H1 (cell line): ENCODE data around the gene HYDIN. TPM values are rescaled to one million over a fixed set of nuclear protein-coding genes. Genes with fewer than 3 reads are reported as not detected.

Experiments
- ATF2 ChIP-seq: IDR thresholded peaks from 2 replicates; pipeline ENCODE4 v1.6.1; 2012; ENCODE audit warnings: low read length, inconsistent platforms
- BCL11A ChIP-seq, 2 experiments: IDR thresholded peaks; one replicate each; pipeline ENCODE4 v1.6.1; 2011; ENCODE audit warnings: low read depth in 2 of 2, low read length in 2 of 2, mild to moderate bottlenecking in 2 of 2
- CBX5 ChIP-seq: fragments of 300-800, 300-1000 bp; sonication (generic); IDR thresholded peaks from 2 replicates; pipeline ENCODE4 v1.7.1; 2016; ENCODE audit warnings: antibody characterized with exemption, low read length, low read depth
- CEBPB ChIP-seq: IDR thresholded peaks from 2 replicates; pipeline ENCODE4 v1.6.1; 2012; ENCODE audit warnings: low read depth, low read length
- EZH2 ChIP-seq: fragments of 200-600 bp; sonication (generic); IDR thresholded peaks from 2 replicates; pipeline ENCODE4 v1.7.1; 2012; ENCODE audit warnings: low read depth, mild to moderate bottlenecking, moderate library complexity, low read length, inconsistent platforms; ENCODE audit not compliant: severe bottlenecking
- GTF2F1 ChIP-seq: IDR thresholded peaks from 2 replicates; pipeline ENCODE4 v1.6.1; 2012; ENCODE audit warnings: low read depth, low read length, improper control_type of control experiment, borderline replicate concordance
- MAX ChIP-seq: IDR thresholded peaks from 2 replicates; pipeline ENCODE4 v1.6.1; 2012; ENCODE audit warnings: inconsistent platforms
- NRF1 ChIP-seq: IDR thresholded peaks from 2 replicates; pipeline ENCODE4 v1.6.1; 2011; ENCODE audit warnings: mild to moderate bottlenecking, low read depth, low read length, improper control_type of control experiment
- POU5F1 ChIP-seq: IDR thresholded peaks from 2 replicates; pipeline ENCODE4 v1.6.1; 2011; ENCODE audit warnings: low read depth, mild to moderate bottlenecking, low read length, moderate library complexity
- RBBP5 ChIP-seq: IDR thresholded peaks from 2 replicates; pipeline ENCODE4 v1.7.1; 2012; ENCODE audit warnings: low read depth, mild to moderate bottlenecking, inconsistent platforms, low read length, moderate library complexity, borderline replicate concordance
- SIN3A ChIP-seq, 2 experiments: IDR thresholded peaks in 1 of 2; conservative IDR thresholded peaks in 1 of 2; 2 replicates each; pipeline ENCODE4 v1.6.1; 2011 to 2012; ENCODE audit warnings: low read length in 2 of 2, improper control_type of control experiment in 1 of 2, low read depth in 1 of 2, mild to moderate bottlenecking in 1 of 2
- SIX5 ChIP-seq: IDR thresholded peaks from 2 replicates; pipeline ENCODE4 v1.6.1; 2011; ENCODE audit warnings: mild to moderate bottlenecking, low read depth, low read length
- SRF ChIP-seq: IDR thresholded peaks from 2 replicates; pipeline ENCODE4 v1.6.1; 2011; ENCODE audit warnings: mild to moderate bottlenecking, low read depth, low read length, moderate library complexity
- SUZ12 ChIP-seq: fragments of 200-600 bp; sonication (generic); IDR thresholded peaks from 2 replicates; pipeline ENCODE4 v1.6.1; 2012; ENCODE audit warnings: mild to moderate bottlenecking, inconsistent platforms, low read length, moderate library complexity, mixed read lengths
- TCF12 ChIP-seq: IDR thresholded peaks from 2 replicates; pipeline ENCODE4 v1.6.1; 2011; ENCODE audit warnings: low read depth, mild to moderate bottlenecking, low read length
- TEAD4 ChIP-seq: IDR thresholded peaks from 2 replicates; pipeline ENCODE4 v1.6.1; 2012; ENCODE audit warnings: low read depth, low read length, inconsistent platforms, mixed read lengths
- polyA plus RNA-seq, 7 experiments: library from polyadenylated mRNA; depleted of rRNA in 3 of 7; stranded (reverse) in 5 of 7; unstranded in 2 of 7; fragments of >200 nt in 5 of 7; fragments of 200-250 nt in 2 of 7; gene quantifications; 1 replicate in 5 of 7; 2 replicates in 1 of 7; 4 replicates in 1 of 7; pipeline versions ENCODE4 v1.2.1 to v1.2.3, GENCODE V29; 2011 to 2013; ENCODE audit warnings: missing spikeins in 2 of 7, mixed read lengths in 2 of 7
- total RNA-seq: library from RNA; stranded (reverse); fragmentation: NEBNext Ultra II Directional; extraction: Animal tissue kit (Norgen Biotek cat#: 25700); gene quantifications from 2 replicates; pipeline ENCODE4 v1.2.1, GENCODE V29; 2021
- TF ChIP-seq, protein P1 (sequence below): IDR thresholded peaks from 2 replicates; pipeline ENCODE4 v1.6.1; 2011; ENCODE audit warnings: low read depth, mild to moderate bottlenecking, low read length; ENCODE audit not compliant: insufficient read depth
- TF ChIP-seq, protein P2 (sequence below), 3 experiments: IDR thresholded peaks; 1 replicate in 2 of 3; 2 replicates in 1 of 3; pipeline versions ENCODE4 v1.5.1 to v1.6.1; 2011; ENCODE audit warnings: low read length in 3 of 3, mild to moderate bottlenecking in 3 of 3, inconsistent platforms in 2 of 3, low read depth in 1 of 3, moderate library complexity in 1 of 3; ENCODE audit not compliant: insufficient read depth in 1 of 3; ENCODE audit errors: control extremely low read depth in 1 of 3

The HYDIN gene
- total and polyA plus RNA-seq, 2 of the 8 experiments (the other 6 are each of a cell fraction or from before 2014, with no cell fraction given): 1.1 to 1.8 TPM

- no peak for TF ChIP-seq SUZ12
- no peak for TF ChIP-seq SRF
- TF ChIP-seq SIN3A (conservative IDR thresholded peaks at IDR 0.05 in 1 of 2, IDR thresholded peaks at IDR 0.05 in 1 of 2; ENCODE audit: low read depth in 1 of 2, low read length in 2 of 2): peak; percentile 90 to 99; a peak in 3 of 4 replicates
- TF ChIP-seq TCF12: no peak
- no peak for TF ChIP-seq GTF2F1
- no peak for TF ChIP-seq BCL11A (IDR thresholded peaks at IDR 0.05; ENCODE audit: low read depth in 2 of 2, low read length in 2 of 2)
- peak; percentile 84; the same call in 1 of the 2 replicates for TF ChIP-seq RBBP5
- TF ChIP-seq POU5F1: no peak
- TF ChIP-seq, protein P1, sequence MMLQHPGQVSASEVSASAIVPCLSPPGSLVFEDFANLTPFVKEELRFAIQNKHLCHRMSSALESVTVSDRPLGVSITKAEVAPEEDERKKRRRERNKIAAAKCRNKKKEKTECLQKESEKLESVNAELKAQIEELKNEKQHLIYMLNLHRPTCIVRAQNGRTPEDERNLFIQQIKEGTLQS: no peak
- TF ChIP-seq TEAD4: peak; percentile 29
- TF ChIP-seq CBX5: no peak
- TF ChIP-seq MAX: peak; percentile 88
- no peak for TF ChIP-seq NRF1
- TF ChIP-seq ATF2: no peak
- TF ChIP-seq, protein P2, sequence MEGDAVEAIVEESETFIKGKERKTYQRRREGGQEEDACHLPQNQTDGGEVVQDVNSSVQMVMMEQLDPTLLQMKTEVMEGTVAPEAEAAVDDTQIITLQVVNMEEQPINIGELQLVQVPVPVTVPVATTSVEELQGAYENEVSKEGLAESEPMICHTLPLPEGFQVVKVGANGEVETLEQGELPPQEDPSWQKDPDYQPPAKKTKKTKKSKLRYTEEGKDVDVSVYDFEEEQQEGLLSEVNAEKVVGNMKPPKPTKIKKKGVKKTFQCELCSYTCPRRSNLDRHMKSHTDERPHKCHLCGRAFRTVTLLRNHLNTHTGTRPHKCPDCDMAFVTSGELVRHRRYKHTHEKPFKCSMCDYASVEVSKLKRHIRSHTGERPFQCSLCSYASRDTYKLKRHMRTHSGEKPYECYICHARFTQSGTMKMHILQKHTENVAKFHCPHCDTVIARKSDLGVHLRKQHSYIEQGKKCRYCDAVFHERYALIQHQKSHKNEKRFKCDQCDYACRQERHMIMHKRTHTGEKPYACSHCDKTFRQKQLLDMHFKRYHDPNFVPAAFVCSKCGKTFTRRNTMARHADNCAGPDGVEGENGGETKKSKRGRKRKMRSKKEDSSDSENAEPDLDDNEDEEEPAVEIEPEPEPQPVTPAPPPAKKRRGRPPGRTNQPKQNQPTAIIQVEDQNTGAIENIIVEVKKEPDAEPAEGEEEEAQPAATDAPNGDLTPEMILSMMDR (IDR thresholded peaks at IDR 0.05; ENCODE audit: control extremely low read depth in 1 of 3, insufficient read depth in 1 of 3, low read depth in 1 of 3, low read length in 3 of 3): 0 out of 4 replicates have a peak, but pooled peaks of 1 of the 3 experiments have one; percentile 4
- TF ChIP-seq EZH2: no peak
- no peak for TF ChIP-seq CEBPB
- no peak for TF ChIP-seq SIX5
Measured at GRCh38 chr16:71230122-71230845, at the start of gene HYDIN (continued).
